Motor neuron (in vitro differentiated cells): ENCODE measurements around the gene BRD8. TPM values are rescaled to one million over a fixed set of nuclear protein-coding genes. Genes with fewer than 3 reads are reported as not detected.
"Not testable (repeated sequence)": the region's sequence is repeated elsewhere in the genome, so short reads cannot be mapped to it uniquely, and the experiment has no call there.

ENCODE experiments used
- ATAC-seq, 8 experiments: fragments of 200-7000 bp; cut with Tn5 transposase; replicated peaks in 6 of 8; 2 replicates each; pipeline ENCODE4 v1.8.0; 2021; ENCODE audit warnings: mild to moderate bottlenecking in 8 of 8, moderate library complexity in 8 of 8
- H3K27ac ChIP-seq, 2 donors: fragments of 250-450 bp; sonication (Bioruptor Pico); 2 replicates each; pipeline ENCODE4 v1.9.0; 2021; ENCODE audit warnings: antibody characterized with exemption in 2 of 2, mild to moderate bottlenecking in 2 of 2, moderate library complexity in 1 of 2
- H3K4me1 ChIP-seq, 2 donors: fragments of 250-450 bp; sonication (Bioruptor Pico); replicated peaks in 1 of 2; 2 replicates each; pipeline ENCODE4 v1.6.1; 2021; ENCODE audit warnings: antibody characterized with exemption in 2 of 2, mild to moderate bottlenecking in 2 of 2, moderate library complexity in 1 of 2
- H3K4me3 ChIP-seq, 5 donors: fragments of 250-450 bp; sonication (Bioruptor Pico); 2 replicates each; pipeline ENCODE4 v1.9.0; 2021; ENCODE audit warnings: antibody characterized with exemption in 5 of 5, mild to moderate bottlenecking in 5 of 5, moderate library complexity in 4 of 5
- WGBS, 10 experiments: fragments of 450-650 bp; shearing (Covaris generic); methylation state at CpG; one replicate each; pipeline ENCODE4 v1.0.0; 2022; 5-methylcytosine and 5-hydroxymethylcytosine counted together
- in situ Hi-C, 9 experiments: fragments of 400-800 bp; cut with MboI; loops; one replicate each; pipeline ENCODE4 v1.15.0; 2021; ENCODE audit warnings: low sequenced_read_pairs in 9 of 9, low pct_unique_long_range_greater_than_20kb in 2 of 9; ENCODE audit not compliant: unreplicated experiment in 9 of 9
- total RNA-seq, 8 experiments: library from RNA; unstranded; fragments of 300-600 nt; gene quantifications; 2 replicates each; pipeline versions ENCODE4 v1.2.3 to v1.2.4, GENCODE V29; 2022

The BRD8 gene, protein sequence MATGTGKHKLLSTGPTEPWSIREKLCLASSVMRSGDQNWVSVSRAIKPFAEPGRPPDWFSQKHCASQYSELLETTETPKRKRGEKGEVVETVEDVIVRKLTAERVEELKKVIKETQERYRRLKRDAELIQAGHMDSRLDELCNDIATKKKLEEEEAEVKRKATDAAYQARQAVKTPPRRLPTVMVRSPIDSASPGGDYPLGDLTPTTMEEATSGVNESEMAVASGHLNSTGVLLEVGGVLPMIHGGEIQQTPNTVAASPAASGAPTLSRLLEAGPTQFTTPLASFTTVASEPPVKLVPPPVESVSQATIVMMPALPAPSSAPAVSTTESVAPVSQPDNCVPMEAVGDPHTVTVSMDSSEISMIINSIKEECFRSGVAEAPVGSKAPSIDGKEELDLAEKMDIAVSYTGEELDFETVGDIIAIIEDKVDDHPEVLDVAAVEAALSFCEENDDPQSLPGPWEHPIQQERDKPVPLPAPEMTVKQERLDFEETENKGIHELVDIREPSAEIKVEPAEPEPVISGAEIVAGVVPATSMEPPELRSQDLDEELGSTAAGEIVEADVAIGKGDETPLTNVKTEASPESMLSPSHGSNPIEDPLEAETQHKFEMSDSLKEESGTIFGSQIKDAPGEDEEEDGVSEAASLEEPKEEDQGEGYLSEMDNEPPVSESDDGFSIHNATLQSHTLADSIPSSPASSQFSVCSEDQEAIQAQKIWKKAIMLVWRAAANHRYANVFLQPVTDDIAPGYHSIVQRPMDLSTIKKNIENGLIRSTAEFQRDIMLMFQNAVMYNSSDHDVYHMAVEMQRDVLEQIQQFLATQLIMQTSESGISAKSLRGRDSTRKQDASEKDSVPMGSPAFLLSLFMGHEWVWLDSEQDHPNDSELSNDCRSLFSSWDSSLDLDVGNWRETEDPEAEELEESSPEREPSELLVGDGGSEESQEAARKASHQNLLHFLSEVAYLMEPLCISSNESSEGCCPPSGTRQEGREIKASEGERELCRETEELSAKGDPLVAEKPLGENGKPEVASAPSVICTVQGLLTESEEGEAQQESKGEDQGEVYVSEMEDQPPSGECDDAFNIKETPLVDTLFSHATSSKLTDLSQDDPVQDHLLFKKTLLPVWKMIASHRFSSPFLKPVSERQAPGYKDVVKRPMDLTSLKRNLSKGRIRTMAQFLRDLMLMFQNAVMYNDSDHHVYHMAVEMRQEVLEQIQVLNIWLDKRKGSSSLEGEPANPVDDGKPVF
- total RNA-seq, result 100 to 1,000 TPM in 1 of 8 experiments, 10 to 100 TPM in 7; 32.7 to 130 (median 43.5) TPM

DNA sequence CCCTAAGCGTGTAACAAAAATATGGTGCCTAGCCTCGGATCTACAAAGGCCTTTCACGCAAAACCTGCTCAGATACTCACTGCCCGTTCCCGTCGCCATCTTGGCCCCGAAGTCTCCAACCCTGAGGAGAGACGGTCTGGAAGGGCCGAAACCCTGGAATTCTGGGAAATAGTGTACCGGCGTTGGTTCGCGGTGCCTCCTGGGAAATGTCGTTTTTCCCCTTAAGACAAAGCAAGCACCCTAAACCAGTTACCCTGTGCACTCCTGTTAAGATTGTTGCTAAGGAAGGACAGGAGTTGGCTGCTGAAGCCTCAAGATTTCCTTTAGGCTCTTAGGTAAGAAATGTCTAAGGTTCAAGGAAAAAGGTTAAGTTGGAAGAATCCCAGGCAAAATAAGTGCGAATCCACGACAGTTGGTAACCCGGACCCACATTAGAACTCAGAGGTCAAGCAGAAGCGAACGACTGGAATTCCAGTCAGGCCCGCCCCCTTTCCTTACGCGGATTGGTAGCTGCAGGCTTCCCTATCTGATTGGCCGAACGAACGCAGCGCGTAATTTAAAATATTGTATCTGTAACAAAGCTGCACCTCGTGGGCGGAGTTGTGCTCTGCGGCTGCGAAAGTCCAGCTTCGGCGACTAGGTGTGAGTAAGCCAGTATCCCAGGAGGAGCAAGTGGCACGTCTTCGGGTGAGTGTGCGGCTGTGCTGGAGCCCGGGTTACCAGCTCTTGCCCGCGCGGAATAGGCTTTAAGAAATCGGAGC lies at the start of gene BRD8, which contains the start of gene KIF20A:
Gene BRD8 (minus strand): TSS at position 115 of the 761 bp plus-strand sequence. CDS start 16 bp downstream, at position 99.
Gene KIF20A (plus strand): TSS at position 597 of the 761 bp plus-strand sequence. CDS start 569 bp downstream, outside the sequence.
- 0 to 2% (median 0%) methylated on average over 4 to 21 of the region's 41 CpGs; no CpG with 5 or more reads in 1 of the 10 experiments for WGBS, 10 experiments
- peak; percentile 92 to 97 (median 94) for ATAC-seq
- Histone ChIP-seq H3K4me3 (peak within 1 kb of the TSS; percentile 54 to 79 (median 66)), H3K4me1 (peaks cover 5 to 6% of the 10 kb centered on the region in 2 donors), H3K27ac (peak within 1 kb of the TSS; percentile 82 to 94)
- in situ Hi-C loops, result no loop called here

DNA sequence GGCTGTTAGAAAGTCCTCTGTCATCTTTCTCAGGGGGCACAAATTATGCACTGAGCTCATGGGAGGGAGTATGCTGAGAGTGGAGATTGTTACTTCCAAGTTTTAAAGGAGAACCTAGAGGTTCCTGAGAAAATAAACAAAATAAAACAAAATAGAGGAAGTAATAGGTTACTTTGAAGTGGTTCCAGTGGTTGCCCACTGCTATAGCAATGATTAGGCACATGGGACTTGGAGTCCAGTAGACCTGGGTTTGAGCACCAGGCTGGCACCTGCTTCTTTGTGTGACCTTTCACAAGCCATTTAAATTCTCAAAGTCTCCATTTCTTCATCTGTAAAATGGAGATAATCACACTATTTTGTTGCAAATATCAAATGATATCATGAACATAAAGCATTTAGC lies 48.5 kb upstream of the BRD8 start:
- no peak for ATAC-seq
- H3K27ac ChIP-seq, result no peak overlapping the region
- no peak overlapping the region for H3K4me3 ChIP-seq
- H3K4me1 ChIP-seq, result no peaks in the 10 kb centered on the region
- in situ Hi-C loops, result no loop called here

DNA sequence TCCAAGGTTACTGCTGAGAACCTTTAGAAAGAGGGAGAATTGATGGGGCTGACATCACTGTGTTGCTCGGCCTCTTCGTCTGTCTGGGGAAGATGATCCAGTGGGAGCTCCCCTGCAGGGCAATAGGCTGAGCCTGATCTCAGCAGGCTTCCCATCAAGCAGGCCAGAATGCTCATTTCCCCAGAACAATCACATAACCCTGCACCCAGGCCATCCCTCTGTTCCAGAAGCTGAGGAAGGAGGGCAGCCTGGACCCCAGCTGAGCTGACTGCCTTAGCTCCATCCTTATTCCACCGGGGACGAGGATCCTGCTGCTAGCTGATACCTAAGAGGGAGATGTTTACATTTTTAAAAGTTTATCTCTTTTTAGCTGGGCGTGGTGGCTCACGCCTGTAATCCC lies 46.3 kb upstream of the BRD8 start:
- Histone ChIP-seq H3K4me1 (no peaks in the 10 kb centered on the region), H3K4me3 (no peak overlapping the region), H3K27ac (no peak overlapping the region)
- 63 to 92% (median 81%) methylated on average over 2 to 6 of the region's 6 CpGs; no CpG with 5 or more reads in 5 of the 10 experiments for WGBS, 10 experiments
- in situ Hi-C loops, result loop anchor here in 1 of 9 experiments (25.0 kb wide), 1 partner anchor 188 kb away; no protein-coding TSS in a partner anchor
- no peak for ATAC-seq

DNA sequence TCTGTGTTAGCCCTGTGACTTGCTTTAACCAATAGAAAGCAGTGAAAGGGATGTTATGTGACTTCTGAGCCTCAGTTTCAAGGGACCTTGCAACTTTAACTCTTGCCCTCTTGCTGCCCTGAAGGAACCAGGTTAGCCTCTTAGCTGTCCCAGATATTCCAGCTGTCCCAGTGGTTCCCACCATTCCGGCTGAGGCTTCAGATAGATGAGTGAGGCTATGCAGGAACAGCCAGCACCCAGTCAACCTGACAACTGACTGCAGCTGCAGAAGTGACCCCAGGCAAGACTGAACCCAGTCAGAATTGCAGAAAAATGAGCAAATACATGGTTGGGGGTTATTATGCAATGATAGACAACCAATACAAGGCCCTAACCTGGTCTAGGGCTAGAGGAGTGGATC lies 45.1 kb upstream of the BRD8 start:
- in situ Hi-C loops, result loop anchor here in 1 of 9 experiments (25.0 kb wide), 1 partner anchor 189 kb away; no protein-coding TSS in a partner anchor
- no peak overlapping the region for H3K27ac ChIP-seq
- H3K4me3 ChIP-seq, result no peak overlapping the region
- no peak for ATAC-seq
- H3K4me1 ChIP-seq, result no peaks in the 10 kb centered on the region
- WGBS, 10 experiments, result 60 to 100% (median 69%) methylated on average over 1 of the region's 1 CpG; no CpG with 5 or more reads in 6 of the 10 experiments

DNA sequence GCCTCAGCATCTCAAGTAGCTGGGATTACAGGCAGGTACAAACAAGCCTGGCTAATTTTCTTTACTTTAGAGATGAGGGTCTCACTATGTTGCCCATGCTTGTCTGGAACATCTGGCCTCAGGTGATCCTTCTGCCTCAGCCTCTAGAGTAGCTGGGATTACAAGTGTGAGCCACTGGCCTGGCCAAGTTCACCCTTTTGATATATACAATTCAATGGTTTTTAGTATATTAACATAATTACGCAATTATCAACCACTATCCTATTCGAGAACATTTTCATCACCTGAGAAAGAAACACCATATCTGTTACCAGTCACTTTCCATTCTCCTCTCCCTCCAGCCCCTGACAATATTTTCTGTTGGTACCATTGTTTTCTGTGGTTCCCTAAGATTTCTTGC lies 38.4 kb upstream of the BRD8 start:
- ATAC-seq, result no peak
- Histone ChIP-seq H3K27ac (no peak overlapping the region), H3K4me1 (peaks cover 6% of the 10 kb centered on the region in 2 donors), H3K4me3 (no peak overlapping the region)
- in situ Hi-C loops, result loop anchor here in 1 of 9 experiments (25.0 kb wide), 1 partner anchor 196 kb away; no protein-coding TSS in a partner anchor
- 17 to 100% (median 93%) methylated on average over 1 to 2 of the region's 2 CpGs; no CpG with 5 or more reads in 2 of the 10 experiments for WGBS, 10 experiments

DNA sequence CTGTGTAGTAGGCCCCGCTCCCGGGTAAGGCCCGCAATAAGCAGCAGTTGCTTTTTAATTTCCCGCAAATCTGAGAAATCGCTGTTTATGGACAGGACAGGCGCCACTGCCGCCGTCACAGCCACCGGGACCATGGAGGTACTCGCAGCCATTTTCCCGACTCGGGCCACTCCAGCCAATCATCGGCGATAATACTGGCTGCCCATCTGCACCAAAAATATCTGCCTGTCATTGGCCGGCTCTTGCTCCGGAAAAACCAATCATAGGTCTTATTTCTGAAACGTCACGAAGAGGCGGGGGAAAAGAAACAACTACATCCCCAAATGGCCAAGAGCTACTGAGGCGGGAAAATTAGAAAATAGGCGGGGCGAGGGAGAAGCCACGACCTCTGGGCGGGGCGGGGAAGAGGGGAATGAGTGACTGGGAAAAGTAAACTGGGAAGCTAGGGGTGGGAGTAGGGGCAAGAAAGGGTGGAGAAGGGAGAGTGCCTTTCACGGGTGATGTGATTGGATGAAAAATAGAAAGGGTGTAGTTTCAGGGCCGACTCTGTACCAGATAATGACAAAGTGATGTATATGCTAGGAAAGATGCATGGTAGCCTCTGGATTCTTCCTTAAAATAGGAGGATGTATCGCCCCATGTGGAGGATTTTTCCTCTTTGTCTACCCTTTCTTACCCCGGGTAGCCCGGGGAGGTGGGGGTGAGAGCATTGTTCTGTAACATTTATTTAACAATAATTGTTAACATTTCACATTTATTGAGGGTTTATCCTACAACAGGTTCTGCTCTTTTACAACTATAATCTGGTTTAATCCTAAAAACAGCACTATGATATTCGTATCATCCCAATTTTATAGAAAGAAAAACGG lies 35.0 kb upstream of the BRD8 start, which contains the start of gene CDC23:
Gene CDC23 (minus strand): TSS at position 163 of the 869 bp plus-strand sequence. CDS start 11 bp downstream, at position 152.
- ATAC-seq, result peak; percentile 94 to 100 (median 99)
- WGBS, 10 experiments, result 0 to 83% (median 2%) methylated on average over 1 to 14 of the region's 32 CpGs; no CpG with 5 or more reads in 3 of the 10 experiments
- in situ Hi-C loops, result loop anchor here in 1 of 9 experiments (25.0 kb wide), 1 partner anchor 199 kb away; no protein-coding TSS in a partner anchor
- Histone ChIP-seq H3K27ac (peak within 1 kb of the TSS; percentile 84 to 93), H3K4me1 (peaks cover 6 to 8% of the 10 kb centered on the region in 2 donors), H3K4me3 (peak within 1 kb of the TSS; percentile 71 to 98 (median 81))

DNA sequence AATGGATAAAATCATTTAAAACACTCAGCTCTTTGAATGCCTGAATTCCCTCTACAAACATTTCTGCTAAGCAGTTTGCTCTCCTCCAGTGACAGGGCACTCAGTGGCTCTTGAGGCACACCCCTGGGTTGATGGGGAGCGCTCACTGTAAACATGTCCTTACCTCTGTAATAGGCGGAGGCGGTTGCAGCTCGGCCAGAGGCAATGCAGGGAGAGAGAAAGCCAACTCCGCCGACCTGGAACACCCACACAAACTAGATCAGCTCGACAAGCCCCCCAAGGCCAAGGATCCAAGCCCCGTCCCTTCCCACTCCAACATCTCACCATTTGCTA lies 34.4 kb upstream of the BRD8 start:
- Histone ChIP-seq H3K27ac (peak overlapping the region; percentile 84 to 93), H3K4me3 (peak overlapping the region; percentile 71 to 98 (median 81)), H3K4me1 (peaks cover 6 to 8% of the 10 kb centered on the region in 2 donors)
- in situ Hi-C loops, result loop anchor here in 1 of 9 experiments (25.0 kb wide), 1 partner anchor 200 kb away; no protein-coding TSS in a partner anchor
- WGBS, 10 experiments, result 0 to 3% (median 0%) methylated on average over 1 to 7 of the region's 8 CpGs; no CpG with 5 or more reads in 5 of the 10 experiments
- peak; percentile 20 to 67 (median 58) for ATAC-seq

DNA sequence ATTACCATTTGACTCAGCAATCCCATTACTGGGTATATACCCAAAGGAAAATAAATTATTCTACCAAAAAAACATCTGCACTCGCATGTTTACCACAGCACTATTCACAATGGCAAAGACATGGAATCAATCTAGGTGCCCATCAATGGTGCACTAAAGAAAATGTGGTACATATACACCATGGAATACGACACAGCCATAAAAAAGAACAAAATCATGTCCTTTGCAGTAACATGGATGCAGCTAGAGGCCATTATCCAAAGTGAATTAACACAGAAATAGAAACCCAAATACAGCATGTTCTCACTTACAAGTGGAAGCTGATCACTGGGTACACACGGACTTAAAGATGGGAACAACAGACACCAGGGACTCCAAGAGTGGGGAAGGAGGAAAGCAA lies 32.6 kb upstream of the BRD8 start:
- ATAC-seq, result no peak
- peaks cover 6 to 8% of the 10 kb centered on the region in 2 donors for H3K4me1 ChIP-seq
- WGBS, 10 experiments, result 83 to 100% (median 100%) methylated on average over 1 to 3 of the region's 3 CpGs; no CpG with 5 or more reads in 3 of the 10 experiments
- in situ Hi-C loops, result loop anchor here in 1 of 9 experiments (25.0 kb wide), 1 partner anchor 201 kb away; no protein-coding TSS in a partner anchor
- H3K27ac ChIP-seq, result no peak overlapping the region
- no peak overlapping the region for H3K4me3 ChIP-seq

DNA sequence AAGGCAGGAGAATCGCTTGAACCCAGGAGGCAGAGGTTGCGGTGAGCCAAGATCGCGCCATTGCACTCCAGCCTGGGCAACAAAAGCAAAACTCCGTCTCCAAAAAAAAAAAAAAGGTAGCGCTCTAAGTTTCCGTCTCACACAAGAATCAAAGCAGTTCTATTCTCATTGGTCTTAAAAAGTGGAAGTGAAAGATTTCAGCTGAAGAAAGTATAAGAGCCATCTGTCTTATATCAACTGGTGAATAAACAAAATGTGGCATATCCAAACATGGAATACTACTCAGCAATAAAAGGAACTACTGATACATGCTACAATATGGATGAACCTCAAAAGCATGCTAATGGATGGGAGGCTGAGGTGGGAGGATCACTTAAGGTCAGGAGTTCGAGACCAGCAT lies 15.4 kb upstream of the BRD8 start:
- in situ Hi-C loops, H3K4me3 ChIP-seq, H3K4me1 ChIP-seq, ATAC-seq, H3K27ac ChIP-seq: not testable (repeated sequence)
- WGBS, 10 experiments, result 56 to 100% (median 96%) methylated on average over 1 to 5 of the region's 8 CpGs

DNA sequence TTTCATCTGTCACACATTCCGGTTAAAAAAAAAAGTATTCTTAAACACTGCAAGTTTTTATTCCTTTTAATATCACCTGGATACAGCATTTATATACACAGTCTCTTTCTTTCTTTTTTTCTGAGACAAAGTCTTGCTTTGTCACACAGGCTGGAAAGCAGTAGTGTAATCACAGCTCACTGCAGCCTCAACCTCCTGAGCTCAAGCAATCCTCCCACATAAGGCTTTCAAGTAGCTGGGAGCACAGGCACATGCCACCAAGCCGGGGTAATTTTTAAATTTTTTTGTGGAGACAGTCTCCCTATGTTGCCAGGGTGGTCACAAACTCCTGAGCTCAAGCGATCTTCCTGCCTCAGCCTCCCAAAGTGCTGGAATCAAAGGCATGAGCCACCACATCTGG lies 14.4 kb upstream of the BRD8 start:
- in situ Hi-C loops, result no loop called here
- H3K4me3 ChIP-seq, result no peak overlapping the region
- no peak for ATAC-seq
- whole genome bisulfite sequencing, 10 experiments, result 84 to 100% (median 100%) methylated on average over 1 to 3 of the region's 3 CpGs
- H3K4me1 ChIP-seq, result no peaks in the 10 kb centered on the region
- no peak overlapping the region for H3K27ac ChIP-seq

DNA sequence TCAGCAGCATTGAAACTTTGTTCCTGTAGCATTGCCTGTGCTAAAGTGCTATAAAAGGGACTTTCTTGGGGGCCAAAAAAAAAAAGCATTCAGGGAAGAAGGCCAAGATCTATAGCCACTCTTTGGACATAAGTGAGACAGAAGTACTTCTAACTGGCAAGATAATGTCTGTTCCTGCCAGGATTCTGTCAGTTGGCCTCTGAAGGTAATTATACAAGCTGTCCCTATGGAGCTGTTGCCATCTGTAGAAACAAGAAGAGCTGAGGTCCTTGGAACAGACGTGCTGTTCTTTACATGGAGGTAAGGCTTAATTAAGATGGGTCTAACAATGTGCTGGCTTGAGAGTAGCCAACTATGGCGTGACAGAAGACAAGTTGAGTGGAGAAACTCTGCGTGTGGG lies 10.2 kb upstream of the BRD8 start:
- WGBS, 10 experiments, result 70 to 100% (median 88%) methylated on average over 1 to 3 of the region's 3 CpGs; no CpG with 5 or more reads in 2 of the 10 experiments
- in situ Hi-C loops, result no loop called here
- no peak for ATAC-seq

More for the DNA sequence above, 10.2 kb upstream of the BRD8 start:
- Histone ChIP-seq H3K4me3 (no peak overlapping the region), H3K27ac (no peak overlapping the region), H3K4me1 (no peaks in the 10 kb centered on the region)
